Loucy (cell line): ENCODE measurements around the gene MYL12A.

Experiments
- H2AFZ ChIP-seq: fragments of 200-600 bp; sonication (generic); 2 replicates; pipeline ENCODE4 v1.6.0; 2016; ENCODE audit warnings: antibody characterized with exemption, mild to moderate bottlenecking, low read length, moderate library complexity
- H3F3A ChIP-seq: fragments of 200-600 bp; 2 replicates; pipeline ENCODE4 v1.6.0; 2016; ENCODE audit warnings: antibody characterized with exemption, low read depth, mild to moderate bottlenecking
- H3K27me3 ChIP-seq: fragments of 200-600 bp; sonication (generic); 2 replicates; pipeline ENCODE4 v1.6.1; 2014; ENCODE audit warnings: low read length, mild to moderate bottlenecking; ENCODE audit not compliant: insufficient read depth, poor library complexity, severe bottlenecking
- H3K36me3 ChIP-seq: fragments of 200-600 bp; sonication (generic); 2 replicates; pipeline ENCODE4 v1.6.1; 2016; ENCODE audit warnings: low read length; ENCODE audit not compliant: insufficient read depth
- H3K4me1 ChIP-seq: fragments of 200-600 bp; sonication (generic); 2 replicates; pipeline ENCODE4 v1.5.1; 2014; ENCODE audit warnings: low read length, mild to moderate bottlenecking; ENCODE audit not compliant: insufficient read depth, poor library complexity, severe bottlenecking
- H3K4me2 ChIP-seq: fragments of 200-600 bp; sonication (generic); 2 replicates; pipeline ENCODE4 v1.6.0; 2014; ENCODE audit warnings: antibody characterized with exemption, low read length, low read depth, mild to moderate bottlenecking; ENCODE audit not compliant: poor library complexity, severe bottlenecking
- H3K4me3 ChIP-seq: fragments of 200-600 bp; sonication (generic); 2 replicates; pipeline ENCODE4 v1.5.1; 2014; ENCODE audit warnings: low read length, mild to moderate bottlenecking, mixed read lengths; ENCODE audit not compliant: poor library complexity, severe bottlenecking
- H3K79me2 ChIP-seq: fragments of 200-600 bp; sonication (generic); 2 replicates; pipeline ENCODE4 v1.6.1; 2014; ENCODE audit warnings: low read length; ENCODE audit not compliant: insufficient read depth
- H3K9ac ChIP-seq: fragments of 200-600 bp; sonication (generic); 2 replicates; pipeline ENCODE4 v1.6.0; 2014; ENCODE audit warnings: mild to moderate bottlenecking, low read depth, low read length, moderate library complexity; ENCODE audit not compliant: poor library complexity, severe bottlenecking
- H3K9me2 ChIP-seq: fragments of 200-600 bp; sonication (generic); replicated peaks from 2 replicates; pipeline ENCODE4 v1.6.1; 2016; ENCODE audit warnings: low read depth, low read length, mixed read lengths
- H3K9me3 ChIP-seq: fragments of 200-600 bp; sonication (generic); 2 replicates; pipeline ENCODE4 v1.6.1; 2014; ENCODE audit warnings: mild to moderate bottlenecking, antibody characterized with exemption, low read length, low read depth; ENCODE audit not compliant: insufficient read depth
- H4K20me1 ChIP-seq: fragments of 200-600 bp; sonication (generic); 2 replicates; pipeline ENCODE4 v1.6.0; 2014; ENCODE audit warnings: antibody characterized with exemption, low read length, mild to moderate bottlenecking; ENCODE audit not compliant: insufficient read depth, poor library complexity, severe bottlenecking
- EZH2phosphoT487 ChIP-seq: fragments of 200-600 bp; IDR thresholded peaks from 2 replicates; pipeline ENCODE4 v1.6.1; 2018; ENCODE audit warnings: antibody characterized with exemption, mild to moderate bottlenecking, moderate library complexity, borderline replicate concordance
- TF ChIP-seq, protein P1 (sequence below): fragments of 200-600 bp; sonication (generic); conservative IDR thresholded peaks from 2 replicates; pipeline ENCODE4 v1.5.1; 2014; ENCODE audit warnings: mild to moderate bottlenecking, antibody characterized with exemption, low read length

Gene MYL12A

DNA sequence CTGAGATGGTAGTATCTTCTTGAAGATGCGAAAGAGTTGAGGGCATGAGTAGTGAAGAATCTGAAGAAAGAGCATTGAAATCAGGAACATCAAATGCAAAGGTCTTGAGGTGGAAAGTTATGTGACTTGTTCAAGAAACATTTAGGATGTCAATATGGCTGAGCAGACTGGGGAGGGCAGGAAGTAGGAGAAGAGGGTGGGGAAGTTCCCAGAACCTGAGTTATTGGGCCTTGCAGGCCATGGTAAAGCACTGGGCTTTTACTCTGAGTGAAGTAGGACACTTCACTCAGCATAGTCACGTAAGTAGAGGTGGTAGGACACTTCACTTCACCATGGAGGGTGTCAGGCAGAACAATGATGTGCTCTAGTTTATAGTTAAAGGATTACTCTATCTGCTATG is 11.8 kb upstream of the MYL12A start:
- H3K4me1 ChIP-seq, result peaks cover 12% of the 10 kb centered on the region
- H3K9me3 ChIP-seq, result no peaks in the 10 kb centered on the region
- no peaks in the 10 kb centered on the region for H3K9me2 ChIP-seq
- no peaks in the 10 kb centered on the region for H3K79me2 ChIP-seq
- H3F3A ChIP-seq, result no peaks in the 10 kb centered on the region
- H3K27me3 ChIP-seq, result no peaks in the 10 kb centered on the region
- H3K4me2 ChIP-seq, result no peak overlapping the region
- no peak for TF ChIP-seq EZH2phosphoT487
- TF ChIP-seq, protein P1, sequence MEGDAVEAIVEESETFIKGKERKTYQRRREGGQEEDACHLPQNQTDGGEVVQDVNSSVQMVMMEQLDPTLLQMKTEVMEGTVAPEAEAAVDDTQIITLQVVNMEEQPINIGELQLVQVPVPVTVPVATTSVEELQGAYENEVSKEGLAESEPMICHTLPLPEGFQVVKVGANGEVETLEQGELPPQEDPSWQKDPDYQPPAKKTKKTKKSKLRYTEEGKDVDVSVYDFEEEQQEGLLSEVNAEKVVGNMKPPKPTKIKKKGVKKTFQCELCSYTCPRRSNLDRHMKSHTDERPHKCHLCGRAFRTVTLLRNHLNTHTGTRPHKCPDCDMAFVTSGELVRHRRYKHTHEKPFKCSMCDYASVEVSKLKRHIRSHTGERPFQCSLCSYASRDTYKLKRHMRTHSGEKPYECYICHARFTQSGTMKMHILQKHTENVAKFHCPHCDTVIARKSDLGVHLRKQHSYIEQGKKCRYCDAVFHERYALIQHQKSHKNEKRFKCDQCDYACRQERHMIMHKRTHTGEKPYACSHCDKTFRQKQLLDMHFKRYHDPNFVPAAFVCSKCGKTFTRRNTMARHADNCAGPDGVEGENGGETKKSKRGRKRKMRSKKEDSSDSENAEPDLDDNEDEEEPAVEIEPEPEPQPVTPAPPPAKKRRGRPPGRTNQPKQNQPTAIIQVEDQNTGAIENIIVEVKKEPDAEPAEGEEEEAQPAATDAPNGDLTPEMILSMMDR, result no peak
- no peaks in the 10 kb centered on the region for H3K36me3 ChIP-seq
- no peak overlapping the region for H3K9ac ChIP-seq
- no peak overlapping the region for H3K4me3 ChIP-seq
- peak overlapping the region; percentile 41; the same call in 1 of the 2 replicates for H2AFZ ChIP-seq
- no peaks in the 10 kb centered on the region for H4K20me1 ChIP-seq

DNA sequence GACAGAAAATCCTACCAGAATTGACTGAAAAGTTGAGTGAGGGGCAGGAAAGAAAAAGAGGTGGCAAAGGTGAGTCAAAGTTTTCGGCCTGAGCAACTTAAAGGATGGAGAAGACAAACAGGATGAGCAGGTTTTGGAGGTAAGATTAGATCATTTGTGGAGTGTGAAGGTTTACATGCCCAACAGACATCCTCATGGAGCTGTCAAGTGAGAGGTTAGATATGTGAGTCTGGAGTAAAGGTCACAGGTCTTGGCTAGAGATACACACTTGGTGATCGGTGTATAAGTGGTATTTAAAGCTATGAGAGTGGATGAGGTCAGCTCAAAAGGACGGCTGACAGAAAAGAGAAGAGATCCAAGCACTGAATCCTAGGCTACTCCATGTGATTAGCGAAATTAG is 11.1 kb upstream of the MYL12A start:
- no peaks in the 10 kb centered on the region for H3K9me3 ChIP-seq
- H3K79me2 ChIP-seq, result no peaks in the 10 kb centered on the region
- no peaks in the 10 kb centered on the region for H3K36me3 ChIP-seq
- no peaks in the 10 kb centered on the region for H3K9me2 ChIP-seq
- TF ChIP-seq, protein P1, result no peak
- no peak for TF ChIP-seq EZH2phosphoT487
- H3F3A ChIP-seq, result no peaks in the 10 kb centered on the region
- H3K9ac ChIP-seq, result no peak overlapping the region
- H4K20me1 ChIP-seq, result no peaks in the 10 kb centered on the region
- H3K27me3 ChIP-seq, result no peaks in the 10 kb centered on the region
- H3K4me1 ChIP-seq, result peaks cover 12% of the 10 kb centered on the region
- no peak overlapping the region for H2AFZ ChIP-seq
- H3K4me3 ChIP-seq, result no peak overlapping the region
- no peak overlapping the region for H3K4me2 ChIP-seq

DNA sequence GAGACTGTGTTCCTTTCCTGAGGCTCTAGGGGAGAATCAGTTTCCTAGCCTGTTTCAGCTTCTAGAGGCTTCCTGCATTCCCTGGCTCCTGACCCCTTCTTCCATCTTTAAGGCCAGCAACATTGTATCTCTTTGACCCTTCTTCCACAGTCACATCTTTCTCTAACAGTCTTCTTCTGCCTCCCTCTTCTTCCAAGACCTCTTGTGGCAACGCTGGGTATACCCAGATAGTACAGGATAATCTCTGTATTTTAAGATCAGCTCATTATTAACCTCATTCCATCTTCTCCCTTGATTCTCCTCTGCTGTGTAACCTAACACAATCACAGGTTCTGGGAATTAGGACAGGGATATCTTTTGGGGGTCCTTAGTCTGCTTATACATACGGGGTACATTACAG is 8.9 kb upstream of the MYL12A start:
- Histone ChIP-seq H3K27me3 (no peaks in the 10 kb centered on the region), H3K4me3 (no peak overlapping the region), H3K79me2 (no peaks in the 10 kb centered on the region), H3K9me2 (no peaks in the 10 kb centered on the region), H3K4me2 (no peak overlapping the region), H3F3A (no peaks in the 10 kb centered on the region), H4K20me1 (no peaks in the 10 kb centered on the region), H3K36me3 (no peaks in the 10 kb centered on the region), H2AFZ (no peak overlapping the region), H3K9me3 (peaks cover 2% of the 10 kb centered on the region; the same call in 1 of the 2 replicates), H3K4me1 (peaks cover 12% of the 10 kb centered on the region), H3K9ac (no peak overlapping the region)
- TF ChIP-seq, protein P1, result peak; percentile 56
- TF ChIP-seq EZH2phosphoT487, result no peak
